Kidney (tissue), 14 donors: ENCODE results near the gene EIF4B. TPM values are rescaled to one million over a fixed set of nuclear protein-coding genes. Genes with fewer than 3 reads are reported as not detected.

ENCODE experiments used
- DNase-seq, 5 donors: peaks; one replicate each; pipeline ENCODE4 v3.0.0-alpha.2; 2013 to 2020
- FAIRE-seq: peaks from 2 replicates; lab custom pipeline; 2012; peaks lifted over from hg19 to GRCh38; lab: Jason Lieb, UNC
- H3K27ac ChIP-seq, 2 donors: one replicate each; pipeline ENCODE4 v1.7.0; 2013; ENCODE audit warnings: low read depth in 2 of 2, low read length in 2 of 2, inconsistent platforms in 1 of 2
- H3K27me3 ChIP-seq: one replicate; pipeline ENCODE4 v1.7.1; 2013; ENCODE audit warnings: low read length, inconsistent platforms; ENCODE audit not compliant: control insufficient read depth, insufficient read depth
- H3K36me3 ChIP-seq, 3 donors: one replicate each; pipeline versions ENCODE4 v1.7.0 to v1.7.1; 2013; ENCODE audit warnings: low read length in 3 of 3, control low read depth in 1 of 3, inconsistent platforms in 1 of 3; ENCODE audit not compliant: insufficient read depth in 3 of 3, control insufficient read depth in 2 of 3
- H3K4me1 ChIP-seq, 3 donors: one replicate each; pipeline versions ENCODE4 v1.7.0 to v1.7.1; 2013; ENCODE audit warnings: low read length in 3 of 3, inconsistent platforms in 1 of 3, low read depth in 1 of 3; ENCODE audit not compliant: control insufficient read depth in 2 of 3, insufficient read depth in 2 of 3
- H3K4me3 ChIP-seq, 3 donors: one replicate each; pipeline versions ENCODE4 v1.7.0 to v1.8.1; 2013; ENCODE audit warnings: low read length in 3 of 3, control low read depth in 1 of 3, inconsistent platforms in 1 of 3
- H3K9ac ChIP-seq, 3 donors: one replicate each; pipeline versions ENCODE4 v1.7.0 to v1.7.1; 2013; ENCODE audit warnings: low read length in 3 of 3, control low read depth in 1 of 3, inconsistent platforms in 1 of 3
- H3K9me3 ChIP-seq, 3 donors: one replicate each; pipeline versions ENCODE4 v1.7.0 to v1.7.1; 2013; ENCODE audit warnings: low read length in 3 of 3, control low read depth in 1 of 3, inconsistent platforms in 1 of 3; ENCODE audit not compliant: control insufficient read depth in 2 of 3, insufficient read depth in 1 of 3
- CTCF ChIP-seq: IDR thresholded peaks from 3 replicates; pipeline ENCODE4 v1.5.1; 2012; ENCODE audit warnings: mild to moderate bottlenecking, moderate library complexity, borderline replicate concordance; ENCODE audit not compliant: insufficient read depth; ENCODE audit errors: extremely low read depth
- intact Hi-C: fragments of 100-400 bp; cut with DNase I; formaldehyde crosslinking; loops from one replicate; pipeline ENCODE4 v1.11.1; 2022
- polyA plus RNA-seq: library from polyadenylated mRNA; stranded (reverse); fragments of 350-450 nt; fragmentation: Illumina TruSeq; extraction: RNeasy Lipid Tissue Mini Kit (QIAGEN cat#74804); gene quantifications from one replicate; pipeline ENCODE4 v1.2.3, GENCODE V29; 2014; ENCODE audit warnings: low read depth, low replicate concordance; ENCODE audit not compliant: insufficient read depth
- total RNA-seq: library from RNA; stranded (reverse); fragmentation: NEBNext Ultra II Directional; extraction: Animal tissue kit (Norgen Biotek cat#: 25700); gene quantifications from one replicate; pipeline ENCODE4 v1.2.1, GENCODE V29; 2021
- donor health status: control.
- donor health status: control.
- donor health status: control.
- donor health status: control.
- donor health status: control.
- donor health status: DM: yes; HTN: yes; CAD: no.
- donor health status: Normal renal cell carcinoma (clear cell type).

Gene EIF4B
- total and polyA plus RNA-seq, 2 donors from 2014 or later = 114 to 417 TPM

GRCh38 chr12:53073881-53074280 is 67.6 kb downstream of the EIF4B start:
- Histone ChIP-seq H3K4me3 (no peak overlapping the region), H3K4me1 (peaks cover 0 to 22% (median 0%) of the 10 kb centered on the region in 3 donors), H3K9ac (no peak overlapping the region), H3K9me3 (no peaks in the 10 kb centered on the region), H3K27me3 (no peaks in the 10 kb centered on the region), H3K27ac (no peak overlapping the region), H3K36me3 (peaks cover 0 to 26% (median 18%) of the 10 kb centered on the region in 3 donors)
- FAIRE-seq (no peak), DNase-seq (no peak)
- intact Hi-C loops = no loop called here
- TF ChIP-seq CTCF = no peak

GRCh38 chr12:53074283-53074998 is 68.2 kb downstream of the EIF4B start:
- FAIRE-seq = no peak
- no peak for TF ChIP-seq CTCF
- Histone ChIP-seq H3K27me3 (no peaks in the 10 kb centered on the region), H3K4me3 (no peak overlapping the region), H3K9me3 (no peaks in the 10 kb centered on the region), H3K27ac (no peak overlapping the region), H3K36me3 (peaks cover 0 to 26% (median 18%) of the 10 kb centered on the region in 3 donors), H3K4me1 (peaks cover 0 to 19% (median 0%) of the 10 kb centered on the region in 3 donors), H3K9ac (no peak overlapping the region)
- intact Hi-C loops = no loop called here
- DNase-seq = peak in 1 of 5 donors; percentile 51

GRCh38 chr12:53074999-53075370 is 68.7 kb downstream of the EIF4B start:
- Histone ChIP-seq H3K4me3 (no peak overlapping the region), H3K27me3 (no peaks in the 10 kb centered on the region), H3K27ac (no peak overlapping the region), H3K9me3 (no peaks in the 10 kb centered on the region), H3K4me1 (peaks cover 2 to 18% (median 3%) of the 10 kb centered on the region in 3 donors), H3K36me3 (peaks cover 0 to 26% (median 18%) of the 10 kb centered on the region in 3 donors), H3K9ac (no peak overlapping the region)
- DNase-seq (no peak), FAIRE-seq (no peak)
- no peak for TF ChIP-seq CTCF
- intact Hi-C loops = no loop called here
